ENCODE data around the gene HM13.
"Not testable (repeated sequence)": the region's sequence is repeated elsewhere in the genome, so short reads cannot be mapped to it uniquely, and the experiment has no call there.

HM13 gene

GRCh38 chr20:31612271-31612640 lies 98.0 kb downstream of the HM13 start:
- DNase-seq: not testable (repeated sequence)

GRCh38 chr20:31615416-31615815 lies 101.2 kb downstream of the HM13 start:
- DNase-seq: no peak

GRCh38 chr20:31617432-31618104 lies 103.3 kb downstream of the HM13 start:
- DNase-seq: no peak
